GM12873 (cell line): ENCODE measurements around the gene CD300LF.
A peak's percentile ranks its signal among the peaks of the same experiment; 100 is the strongest.

Source experiments
- TF ChIP-seq, protein P1 (sequence below): IDR thresholded peaks from 2 replicates; pipeline ENCODE4 v1.5.1; 2012; ENCODE audit warnings: low read depth, mild to moderate bottlenecking, moderate library complexity, low read length, control low read depth; ENCODE audit not compliant: insufficient read depth; ENCODE audit errors: missing control alignments

The CD300LF gene

DNA sequence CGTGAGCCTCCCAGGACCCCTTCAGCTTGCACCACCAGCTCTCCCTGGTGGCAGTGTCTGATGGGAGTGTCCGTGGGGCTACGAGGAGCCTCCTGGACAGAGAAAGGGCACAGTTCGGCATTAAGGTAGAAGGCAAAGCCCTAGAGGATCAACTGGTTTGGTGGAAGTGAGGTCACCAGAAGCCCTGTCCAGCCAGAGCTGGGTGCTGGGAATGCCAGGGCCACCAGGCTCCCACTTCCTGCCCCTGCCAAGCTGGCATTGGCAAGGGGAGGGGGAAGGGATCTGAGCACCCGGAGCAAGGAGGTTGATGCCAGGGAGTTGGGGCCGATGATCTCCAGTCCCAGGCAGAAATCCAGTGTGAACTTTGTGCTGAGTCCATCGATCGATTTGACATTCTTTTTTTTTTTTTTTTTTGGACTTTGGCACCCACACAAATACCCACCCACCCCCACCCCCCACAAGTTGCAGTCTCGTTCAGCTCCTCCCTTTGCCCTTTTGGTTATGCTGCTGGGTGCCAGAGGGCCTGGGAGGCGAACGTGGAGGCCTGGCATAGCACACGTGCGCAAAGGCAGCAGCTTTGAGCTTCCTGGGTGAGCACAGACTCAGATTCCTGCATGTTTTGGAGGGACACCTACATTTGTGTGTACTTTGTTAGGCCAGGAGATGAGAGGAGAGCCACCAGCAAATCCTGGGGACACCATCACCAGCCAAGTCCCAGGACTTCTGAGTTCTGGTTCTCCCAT is 37.8 kb upstream of the CD300LF start:
- TF ChIP-seq, protein P1, sequence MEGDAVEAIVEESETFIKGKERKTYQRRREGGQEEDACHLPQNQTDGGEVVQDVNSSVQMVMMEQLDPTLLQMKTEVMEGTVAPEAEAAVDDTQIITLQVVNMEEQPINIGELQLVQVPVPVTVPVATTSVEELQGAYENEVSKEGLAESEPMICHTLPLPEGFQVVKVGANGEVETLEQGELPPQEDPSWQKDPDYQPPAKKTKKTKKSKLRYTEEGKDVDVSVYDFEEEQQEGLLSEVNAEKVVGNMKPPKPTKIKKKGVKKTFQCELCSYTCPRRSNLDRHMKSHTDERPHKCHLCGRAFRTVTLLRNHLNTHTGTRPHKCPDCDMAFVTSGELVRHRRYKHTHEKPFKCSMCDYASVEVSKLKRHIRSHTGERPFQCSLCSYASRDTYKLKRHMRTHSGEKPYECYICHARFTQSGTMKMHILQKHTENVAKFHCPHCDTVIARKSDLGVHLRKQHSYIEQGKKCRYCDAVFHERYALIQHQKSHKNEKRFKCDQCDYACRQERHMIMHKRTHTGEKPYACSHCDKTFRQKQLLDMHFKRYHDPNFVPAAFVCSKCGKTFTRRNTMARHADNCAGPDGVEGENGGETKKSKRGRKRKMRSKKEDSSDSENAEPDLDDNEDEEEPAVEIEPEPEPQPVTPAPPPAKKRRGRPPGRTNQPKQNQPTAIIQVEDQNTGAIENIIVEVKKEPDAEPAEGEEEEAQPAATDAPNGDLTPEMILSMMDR, result no peak

DNA sequence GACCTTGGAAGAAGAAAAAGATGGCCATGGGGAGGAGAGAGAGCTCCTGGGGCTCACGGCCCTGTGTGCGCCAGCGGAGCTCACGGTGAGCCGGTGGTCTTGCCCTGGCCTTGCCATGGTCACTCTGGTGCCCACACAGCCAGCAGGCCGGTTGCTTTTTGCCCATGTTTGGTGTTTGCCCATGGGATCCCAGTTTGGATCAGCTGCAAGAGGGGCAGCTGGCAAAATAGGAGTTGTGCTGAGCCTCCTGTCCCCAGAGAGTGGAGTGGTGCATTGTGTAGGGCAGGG is 37.3 kb upstream of the CD300LF start:
- TF ChIP-seq, protein P1, result no peak

DNA sequence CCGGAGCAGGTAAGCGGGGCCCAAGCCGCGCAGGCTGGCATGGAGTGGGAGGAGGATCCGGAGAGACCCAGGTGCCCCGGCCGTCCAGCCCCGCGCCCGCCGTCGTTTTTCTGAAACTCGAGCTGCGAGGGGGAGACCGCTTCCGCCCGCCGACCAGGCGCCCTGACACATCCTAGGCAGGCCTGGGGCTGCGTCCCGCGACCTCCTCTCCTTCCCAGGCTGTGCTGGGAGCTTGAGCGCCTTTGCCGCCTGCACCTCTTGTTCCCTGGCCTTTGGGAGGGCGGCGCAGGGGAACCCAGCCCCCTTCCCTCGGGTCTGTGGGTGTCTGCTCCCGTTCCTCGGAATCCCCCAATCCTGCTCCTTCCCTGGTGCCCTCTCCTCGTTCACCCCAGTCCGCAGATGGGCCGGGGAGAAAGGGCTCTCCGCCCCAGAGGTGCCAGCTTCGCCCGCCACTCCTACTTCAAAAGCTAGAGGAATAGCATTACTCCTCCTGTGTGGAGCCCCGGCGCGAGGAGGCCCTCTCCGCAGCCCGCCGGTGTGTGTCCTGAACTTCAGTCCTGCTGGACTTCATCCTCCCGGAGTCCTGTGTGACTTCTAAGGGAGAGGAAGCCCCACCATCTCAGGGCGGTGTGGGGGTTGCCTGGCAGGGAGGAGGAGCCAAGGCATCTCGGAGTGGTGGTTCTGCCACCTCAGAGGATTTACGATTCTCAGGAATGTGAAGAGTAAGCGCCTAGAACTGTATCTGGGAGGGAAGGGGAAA is 36.7 kb upstream of the CD300LF start:
- TF ChIP-seq, protein P1, result no peak

DNA sequence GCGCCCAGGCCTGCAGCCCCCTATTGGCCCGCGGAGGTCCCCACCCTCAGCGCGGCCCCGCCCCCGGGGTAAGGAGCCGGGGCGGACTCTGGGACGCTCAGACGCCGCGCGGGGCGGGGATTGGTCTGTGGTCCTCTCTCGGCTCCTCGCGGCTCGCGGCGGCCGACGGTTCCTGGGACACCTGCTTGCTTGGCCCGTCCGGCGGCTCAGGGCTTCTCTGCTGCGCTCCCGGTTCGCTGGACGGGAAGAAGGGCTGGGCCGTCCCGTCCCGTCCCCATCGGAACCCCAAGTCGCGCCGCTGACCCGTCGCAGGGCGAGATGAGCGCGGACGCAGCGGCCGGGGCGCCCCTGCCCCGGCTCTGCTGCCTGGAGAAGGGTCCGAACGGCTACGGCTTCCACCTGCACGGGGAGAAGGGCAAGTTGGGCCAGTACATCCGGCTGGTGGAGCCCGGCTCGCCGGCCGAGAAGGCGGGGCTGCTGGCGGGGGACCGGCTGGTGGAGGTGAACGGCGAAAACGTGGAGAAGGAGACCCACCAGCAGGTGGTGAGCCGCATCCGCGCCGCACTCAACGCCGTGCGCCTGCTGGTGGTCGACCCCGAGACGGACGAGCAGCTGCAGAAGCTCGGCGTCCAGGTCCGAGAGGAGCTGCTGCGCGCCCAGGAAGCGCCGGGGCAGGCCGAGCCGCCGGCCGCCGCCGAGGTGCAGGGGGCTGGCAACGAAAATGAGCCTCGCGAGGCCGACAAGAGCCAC is 36.0 kb upstream of the CD300LF start, which contains the start of gene NHERF1:
TSS of gene NHERF1 (plus strand) at position 100 of the 750 bp plus-strand sequence. CDS start at position 319, 219 bp downstream.
- TF ChIP-seq, protein P1, result peak; percentile 38

DNA sequence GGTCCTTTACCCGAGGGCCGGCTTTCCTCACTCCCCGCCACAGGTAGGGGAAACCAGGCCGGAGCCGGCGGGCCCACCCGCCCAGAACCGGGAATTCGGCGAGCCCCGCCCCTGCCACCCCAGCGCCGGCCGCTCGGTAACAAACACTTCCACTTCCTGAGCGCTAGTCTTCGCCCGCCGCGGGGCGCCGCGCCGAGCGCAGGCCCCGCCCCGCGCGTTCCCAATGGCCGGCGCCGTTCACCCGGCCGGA is 35.5 kb upstream of the CD300LF start:
- TF ChIP-seq, protein P1, result no peak

DNA sequence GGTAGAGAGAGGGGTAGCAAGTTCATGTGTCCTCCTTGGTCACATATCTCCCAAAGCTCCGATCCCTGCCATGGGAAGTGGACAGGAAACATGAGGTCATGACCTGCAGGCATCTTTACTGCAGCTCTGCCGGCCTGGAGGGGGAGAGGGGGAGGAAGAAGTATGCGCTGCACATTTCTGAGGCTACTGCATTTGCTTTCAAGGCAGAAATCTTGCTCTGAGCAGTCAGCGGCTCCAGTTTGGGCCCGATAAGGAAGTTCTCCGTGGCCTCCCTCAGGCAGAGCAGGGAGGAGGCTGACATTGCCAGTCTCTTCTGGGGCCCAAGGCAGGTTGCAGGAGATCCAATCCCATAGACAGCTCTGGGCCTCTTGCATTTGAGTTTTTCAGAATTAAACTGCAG is 34.2 kb upstream of the CD300LF start:
- TF ChIP-seq, protein P1, result no peak

DNA sequence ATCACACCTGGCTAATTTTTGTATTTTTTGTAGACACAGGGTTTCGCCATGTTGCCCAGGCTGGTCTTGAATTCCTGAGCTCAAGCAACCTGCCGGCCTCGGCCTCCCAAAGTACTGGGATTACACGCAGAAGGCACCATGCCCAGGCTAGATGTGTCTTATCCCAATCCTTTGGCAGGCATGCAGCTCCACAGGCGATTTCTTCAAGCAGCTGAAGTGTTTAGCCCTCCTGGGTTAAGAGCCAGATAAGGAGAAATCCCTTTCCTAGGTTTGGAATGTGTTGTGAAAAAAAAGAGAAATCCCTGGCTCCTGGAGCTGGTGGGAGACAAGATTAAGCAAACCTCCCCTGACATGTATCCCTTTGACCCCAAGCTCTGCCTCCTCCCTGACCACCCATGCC is 33.7 kb upstream of the CD300LF start:
- TF ChIP-seq, protein P1, result no peak
